Epithelial cell of proximal tubule (primary cell): ENCODE measurements around the gene WDR82. TPM values are rescaled to one million over a fixed set of nuclear protein-coding genes. Genes with fewer than 3 reads are reported as not detected.

ENCODE experiments used
- DNase-seq: peaks from one replicate; pipeline ENCODE4 v3.0.0-alpha.2; 2011; ENCODE audit warnings: low read depth
- H3K4me3 ChIP-seq: 2 replicates; pipeline ENCODE4 v1.5.1; 2011; ENCODE audit warnings: low read depth, mild to moderate bottlenecking, low read length
- CTCF ChIP-seq: conservative IDR thresholded peaks from 2 replicates; pipeline ENCODE4 v1.5.1; 2012; ENCODE audit warnings: low read depth, mild to moderate bottlenecking, low read length
- total RNA-seq: library from RNA; depleted of rRNA; stranded (reverse); fragments of >200 nt; gene quantifications from 2 replicates; pipeline ENCODE4 v1.2.3, GENCODE V29; 2015

The WDR82 gene
- total RNA-seq, 1 donor from 2014 or later, result 38.4 TPM

DNA sequence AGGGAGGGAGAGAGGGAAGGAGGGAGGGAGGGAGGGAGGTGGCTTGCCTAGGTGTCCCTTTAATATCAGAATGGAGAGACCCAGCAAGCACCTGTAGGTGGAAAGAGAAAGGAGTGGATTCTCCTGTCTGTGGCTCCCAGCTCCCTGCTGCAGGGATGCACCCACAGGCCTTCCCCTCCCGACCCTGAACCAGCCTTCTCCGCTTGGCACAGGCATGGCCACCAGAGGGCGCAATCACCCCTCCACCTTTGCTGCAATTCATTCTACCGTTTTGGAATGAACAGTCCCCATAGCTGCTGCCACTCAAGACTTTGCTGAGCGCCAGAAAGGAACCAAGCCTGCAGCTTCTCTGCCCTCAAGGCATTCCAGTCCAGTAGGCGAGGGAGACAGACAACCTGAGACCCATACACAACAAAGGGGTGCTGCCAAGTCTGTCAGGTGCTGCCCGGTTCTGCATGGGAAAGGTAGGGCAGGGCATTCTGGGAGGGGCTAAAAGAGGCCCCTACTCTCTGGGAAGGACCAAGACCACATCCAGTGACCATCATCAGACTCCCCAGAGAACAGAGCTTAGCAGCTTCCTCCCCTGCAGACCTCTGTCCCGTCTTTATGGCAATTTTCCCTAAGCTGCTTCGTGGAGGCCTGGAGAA lies 57.9 kb downstream of the WDR82 start:
- DNase-seq, result no peak
- no peak overlapping the region for H3K4me3 ChIP-seq
- peak; percentile 95 for TF ChIP-seq CTCF

GRCh38 chr3:52218937-52219650 lies 59.4 kb downstream of the WDR82 start:
- DNase-seq, result no peak
- no peak for TF ChIP-seq CTCF
- no peak overlapping the region for H3K4me3 ChIP-seq

- DNase-seq, result no peak
- H3K4me3 ChIP-seq, result no peak overlapping the region
- no peak for TF ChIP-seq CTCF
Measured at GRCh38 chr3:52218454-52218853, 60.0 kb downstream of the WDR82 start.

- TF ChIP-seq CTCF, result no peak
- no peak for DNase-seq
- H3K4me3 ChIP-seq, result no peak overlapping the region
Measured at GRCh38 chr3:52218026-52218425, 60.4 kb downstream of the WDR82 start.

GRCh38 chr3:52217409-52217805 lies 61.0 kb downstream of the WDR82 start:
- no peak for TF ChIP-seq CTCF
- no peak for DNase-seq
- no peak overlapping the region for H3K4me3 ChIP-seq

DNA sequence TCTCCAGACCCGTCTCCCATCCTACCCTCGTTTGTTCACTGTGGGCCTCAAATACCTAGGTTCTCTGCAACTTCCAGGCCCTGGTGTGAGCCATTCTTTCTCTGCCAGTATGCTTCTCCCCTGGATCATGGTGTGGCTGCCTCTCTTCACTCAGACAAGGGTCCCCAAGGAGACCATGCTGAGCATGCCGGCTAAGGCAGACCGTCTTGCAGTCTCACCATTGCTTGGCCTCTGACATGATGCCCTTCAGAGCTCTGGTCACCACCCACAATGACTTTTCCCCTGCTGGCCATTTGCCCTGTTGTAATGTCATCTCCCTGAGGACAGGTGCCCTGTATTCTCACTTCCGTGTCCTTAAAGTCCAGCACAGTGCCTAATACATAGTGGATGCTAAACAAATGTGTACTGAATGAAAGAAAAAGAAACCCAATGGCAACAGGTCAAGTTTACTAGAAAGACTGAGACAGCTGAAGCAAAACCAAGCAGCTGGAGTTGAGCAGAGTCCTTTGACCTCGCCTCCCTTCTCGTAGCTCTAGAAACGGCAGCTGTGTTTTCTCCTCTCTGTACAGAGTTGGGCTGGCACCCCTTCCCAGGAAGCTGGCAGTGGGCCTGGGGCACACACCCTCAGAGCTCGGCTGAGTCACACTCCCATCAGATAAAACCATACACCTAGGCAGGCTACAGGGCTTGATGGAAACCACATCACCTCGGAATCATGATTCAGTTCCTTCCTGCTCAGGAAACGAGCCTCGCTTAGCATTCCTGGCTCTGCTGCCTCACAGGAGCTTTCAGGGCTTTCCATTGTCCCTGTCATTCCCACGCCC lies 61.7 kb downstream of the WDR82 start:
- TF ChIP-seq CTCF, result peak; percentile 7
- H3K4me3 ChIP-seq, result no peak overlapping the region
- peak; percentile 46 for DNase-seq
